ENCODE results near the gene PLIN4. TPM values are rescaled to one million over a fixed set of nuclear protein-coding genes. Genes with fewer than 3 reads are reported as not detected.
A peak's percentile ranks its signal among the peaks of the same experiment; 100 is the strongest.

Gene PLIN4
- total and polyA plus RNA-seq, 8 donors: 2.2 to 138 (median 12.3) TPM

DNA sequence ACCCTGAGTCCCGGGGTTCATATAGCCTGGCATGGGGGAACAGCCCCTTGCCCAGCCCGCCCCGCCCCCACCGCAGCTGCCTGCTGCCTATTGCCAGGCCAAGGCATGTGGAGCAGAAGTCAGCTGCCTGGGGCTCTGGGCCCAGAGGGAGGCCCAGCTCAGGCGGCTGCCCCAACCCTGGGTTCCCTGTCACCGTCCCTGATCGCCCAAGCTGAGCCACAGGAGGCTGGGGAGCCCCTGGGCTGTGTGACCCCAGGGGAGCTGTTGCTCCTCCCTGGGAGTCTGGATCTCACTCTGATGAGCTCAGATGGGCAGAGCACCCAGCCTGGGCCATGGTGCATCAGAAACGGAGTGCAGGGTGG is 1.4 kb downstream of the PLIN4 start:
- Histone ChIP-seq H3K36me3 (no peaks in the 10 kb centered on the region), H3K27ac (no peak overlapping the region), H3K4me3 (no peak overlapping the region), H3K4me1 (no peaks in the 10 kb centered on the region), H3K27me3 (no peaks in the 10 kb centered on the region), H3K9me3 (no peaks in the 10 kb centered on the region)
- WGBS, 2 donors: 82 to 84% methylated on average over 8 of the region's 8 CpGs
- TF ChIP-seq, protein P1, sequence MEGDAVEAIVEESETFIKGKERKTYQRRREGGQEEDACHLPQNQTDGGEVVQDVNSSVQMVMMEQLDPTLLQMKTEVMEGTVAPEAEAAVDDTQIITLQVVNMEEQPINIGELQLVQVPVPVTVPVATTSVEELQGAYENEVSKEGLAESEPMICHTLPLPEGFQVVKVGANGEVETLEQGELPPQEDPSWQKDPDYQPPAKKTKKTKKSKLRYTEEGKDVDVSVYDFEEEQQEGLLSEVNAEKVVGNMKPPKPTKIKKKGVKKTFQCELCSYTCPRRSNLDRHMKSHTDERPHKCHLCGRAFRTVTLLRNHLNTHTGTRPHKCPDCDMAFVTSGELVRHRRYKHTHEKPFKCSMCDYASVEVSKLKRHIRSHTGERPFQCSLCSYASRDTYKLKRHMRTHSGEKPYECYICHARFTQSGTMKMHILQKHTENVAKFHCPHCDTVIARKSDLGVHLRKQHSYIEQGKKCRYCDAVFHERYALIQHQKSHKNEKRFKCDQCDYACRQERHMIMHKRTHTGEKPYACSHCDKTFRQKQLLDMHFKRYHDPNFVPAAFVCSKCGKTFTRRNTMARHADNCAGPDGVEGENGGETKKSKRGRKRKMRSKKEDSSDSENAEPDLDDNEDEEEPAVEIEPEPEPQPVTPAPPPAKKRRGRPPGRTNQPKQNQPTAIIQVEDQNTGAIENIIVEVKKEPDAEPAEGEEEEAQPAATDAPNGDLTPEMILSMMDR (IDR thresholded peaks at IDR 0.05): no peak
- intact Hi-C loops (cut with DNase I): no loop called here
- no peak for ATAC-seq
- FAIRE-seq: no peak
- peak in 1 of 6 donors; percentile 65 for DNase-seq

DNA sequence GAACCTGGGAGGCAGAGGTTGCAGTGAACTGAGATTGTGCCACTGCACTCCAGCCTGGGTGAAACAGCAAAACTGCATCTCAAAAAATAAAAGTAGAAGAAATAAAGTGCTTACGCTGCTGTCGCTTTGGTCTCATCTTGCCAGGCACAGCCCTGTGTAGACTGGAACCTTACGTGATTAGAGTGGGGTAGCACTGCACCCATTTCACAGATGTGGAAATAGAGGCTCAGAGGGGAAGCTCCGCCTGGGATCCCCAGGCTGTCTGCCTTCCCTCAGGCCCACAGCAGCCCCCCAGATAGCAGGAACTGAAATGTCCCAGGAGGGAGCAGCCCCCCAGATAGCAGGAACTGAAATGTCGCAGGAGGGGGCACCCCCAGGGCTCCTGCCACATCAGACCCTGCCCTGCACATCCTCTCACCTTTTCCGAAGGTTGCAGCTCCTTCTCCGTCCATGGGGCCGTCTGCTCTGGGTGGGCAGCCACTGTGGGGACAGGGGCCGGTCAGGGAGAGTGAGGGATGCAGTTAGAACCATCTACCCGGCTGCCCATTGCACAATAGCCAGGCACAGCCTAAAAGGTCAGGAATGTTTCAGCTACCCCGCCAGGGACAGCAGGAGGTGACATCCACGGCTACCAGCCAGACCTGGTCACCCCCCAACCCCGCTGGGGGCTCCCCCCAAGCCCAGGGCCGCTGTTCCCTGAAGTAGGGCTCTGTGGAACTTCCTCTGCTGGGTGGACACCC is 1.9 kb downstream of the PLIN4 start:
- no peaks in the 10 kb centered on the region for H3K4me1 ChIP-seq
- no peak for DNase-seq
- intact Hi-C loops (cut with DNase I): no loop called here
- no peaks in the 10 kb centered on the region for H3K9me3 ChIP-seq
- no peaks in the 10 kb centered on the region for H3K27me3 ChIP-seq
- WGBS, 2 donors: 87 to 91% methylated on average over 14 of the region's 14 CpGs
- FAIRE-seq: no peak
- ATAC-seq: no peak
- TF ChIP-seq, protein P1 (IDR thresholded peaks at IDR 0.05): no peak
- H3K4me3 ChIP-seq: no peak overlapping the region
- H3K27ac ChIP-seq: no peak overlapping the region
- H3K36me3 ChIP-seq: no peaks in the 10 kb centered on the region

GRCh38 chr19:4515732-4516131 is 2.6 kb downstream of the PLIN4 start:
- Histone ChIP-seq H3K27me3 (no peaks in the 10 kb centered on the region), H3K4me3 (no peak overlapping the region), H3K27ac (no peak overlapping the region), H3K36me3 (no peaks in the 10 kb centered on the region), H3K4me1 (no peaks in the 10 kb centered on the region), H3K9me3 (no peaks in the 10 kb centered on the region)
- intact Hi-C loops (cut with DNase I): no loop called here
- no peak for ATAC-seq
- no peak for DNase-seq
- TF ChIP-seq, protein P1 (IDR thresholded peaks at IDR 0.05): no peak
- no peak for FAIRE-seq
- WGBS, 2 donors: 89 to 95% methylated on average over 5 of the region's 5 CpGs

DNA sequence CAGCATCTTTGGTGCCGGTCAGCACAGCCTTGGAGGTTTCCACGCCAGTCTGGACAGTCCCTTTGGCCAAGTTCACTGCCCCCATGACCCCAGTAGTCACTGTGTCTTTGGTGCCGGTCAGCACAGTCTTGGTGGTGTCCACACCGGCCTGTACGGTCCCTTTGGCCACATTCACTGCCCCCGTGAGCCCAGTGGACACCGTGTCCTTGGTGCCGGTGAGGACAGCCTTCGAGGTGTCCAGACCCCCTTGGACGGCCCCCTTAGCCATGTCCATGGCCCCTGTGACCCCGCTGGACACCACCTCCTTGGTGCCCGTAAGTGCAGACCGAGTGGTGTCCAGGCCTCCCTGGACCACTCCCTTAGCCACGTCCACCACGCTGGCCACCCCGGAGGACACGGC is 5.0 kb downstream of the PLIN4 start:
- Histone ChIP-seq H3K27me3 (no peaks in the 10 kb centered on the region), H3K4me3 (no peak overlapping the region), H3K4me1 (no peaks in the 10 kb centered on the region), H3K9me3 (no peaks in the 10 kb centered on the region), H3K36me3 (no peaks in the 10 kb centered on the region), H3K27ac (no peak overlapping the region)
- 92 to 95% methylated on average over 17 of the region's 17 CpGs for WGBS, 2 donors
- DNase-seq (no peak), ATAC-seq (no peak), FAIRE-seq (no peak)
- intact Hi-C loops (cut with DNase I): no loop called here
- TF ChIP-seq, protein P1 (IDR thresholded peaks at IDR 0.05): no peak

DNA sequence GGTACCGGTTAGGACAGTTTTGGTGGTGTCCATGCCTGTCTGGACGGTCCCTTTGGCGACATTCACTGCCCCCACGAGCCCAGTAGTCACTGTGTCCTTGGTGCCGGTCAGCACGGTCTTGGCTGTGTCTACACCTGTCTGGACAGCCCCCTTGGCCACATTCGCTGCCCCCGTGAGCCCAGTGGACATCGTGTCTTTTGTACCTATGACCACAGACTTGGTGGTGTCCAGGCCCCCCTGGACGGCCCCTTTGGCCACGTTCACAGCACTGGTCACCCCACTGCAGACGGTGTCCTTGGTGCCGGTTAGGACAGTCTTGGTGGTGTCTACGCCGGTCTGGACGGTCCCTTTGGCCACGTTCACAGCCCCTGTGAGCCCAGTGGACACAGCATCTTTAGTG is 6.2 kb downstream of the PLIN4 start:
- TF ChIP-seq, protein P1 (IDR thresholded peaks at IDR 0.05): no peak
- H3K36me3 ChIP-seq: no peaks in the 10 kb centered on the region
- WGBS, 2 donors: 90 to 92% methylated on average over 17 of the region's 17 CpGs
- FAIRE-seq (no peak), ATAC-seq (no peak), DNase-seq (peak in 1 of 6 donors; percentile 52)
- H3K9me3 ChIP-seq: no peaks in the 10 kb centered on the region
- intact Hi-C loops (cut with DNase I): no loop called here
- H3K27me3 ChIP-seq: no peaks in the 10 kb centered on the region
- H3K4me3 ChIP-seq: no peak overlapping the region
- no peaks in the 10 kb centered on the region for H3K4me1 ChIP-seq
- H3K27ac ChIP-seq: no peak overlapping the region
